Activated CD4-positive, alpha-beta T cell treated with anti-CD3 and anti-CD28 coated beads, Interleukin-2, amount 50 U/mL, for 48 hours (primary cell): ENCODE data around the gene MMD.
A peak's percentile ranks its signal among the peaks of the same experiment; 100 is the strongest.
"Not testable (repeated sequence)": the region's sequence is repeated elsewhere in the genome, so short reads cannot be mapped to it uniquely, and the experiment has no call there.

ENCODE experiments used
- DNase-seq, 2 experiments: peaks; one replicate each; pipeline ENCODE4 v3.0.0-alpha.2; 2020

Gene MMD

GRCh38 chr17:55442953-55443683, 21.5 kb upstream of the MMD start:
- DNase-seq = no peak

- DNase-seq = no peak
These were observed 20.8 kb upstream of the MMD start for GRCh38 chr17:55442462-55442861.

GRCh38 chr17:55441544-55441943, 19.9 kb upstream of the MMD start:
- DNase-seq = no peak

- no peak for DNase-seq
These were observed 18.8 kb upstream of the MMD start for GRCh38 chr17:55440391-55440790.

- DNase-seq = no peak
These were observed 15.5 kb upstream of the MMD start for GRCh38 chr17:55437159-55437605.

GRCh38 chr17:55436224-55437158, 14.9 kb upstream of the MMD start:
- no peak for DNase-seq

- DNase-seq = no peak
These were observed 13.8 kb upstream of the MMD start for GRCh38 chr17:55435408-55435807.

- no peak for DNase-seq
These were observed 13.1 kb upstream of the MMD start for GRCh38 chr17:55434721-55435120.

- no peak for DNase-seq
These were observed 12.2 kb upstream of the MMD start for GRCh38 chr17:55433629-55434422.

GRCh38 chr17:55433029-55433628, 11.5 kb upstream of the MMD start:
- no peak for DNase-seq

GRCh38 chr17:55432358-55433028, 10.9 kb upstream of the MMD start:
- no peak for DNase-seq

GRCh38 chr17:55431914-55432313, 10.3 kb upstream of the MMD start:
- DNase-seq = not testable (repeated sequence)

GRCh38 chr17:55430541-55431288, 9.1 kb upstream of the MMD start:
- no peak for DNase-seq

GRCh38 chr17:55427587-55427882, 5.9 kb upstream of the MMD start:
- DNase-seq = no peak

- no peak for DNase-seq
These were observed 5.4 kb upstream of the MMD start for GRCh38 chr17:55426851-55427586.

GRCh38 chr17:55424893-55425540, 3.4 kb upstream of the MMD start:
- no peak for DNase-seq

- DNase-seq = no peak
These were observed 1.9 kb upstream of the MMD start for GRCh38 chr17:55423535-55423934.

GRCh38 chr17:55422828-55423164, 1.2 kb upstream of the MMD start:
- DNase-seq = not testable (repeated sequence)

- DNase-seq = peak; percentile 46 to 56
These were observed 858 bp downstream of the MMD start for GRCh38 chr17:55420776-55421178.

GRCh38 chr17:55420067-55420775, 1.4 kb downstream of the MMD start:
- DNase-seq = peak in 1 of 2 experiments; percentile 21
